ENCODE results near the gene ENPP1. TPM values are rescaled to one million over a fixed set of nuclear protein-coding genes. Genes with fewer than 3 reads are reported as not detected.

ENPP1 gene
- total RNA-seq, 3 donors from 2014 or later (not counting 1 experiment from before 2014, with no cell fraction given) = 0.45 to 0.85 (median 0.83) TPM

- Mint-ChIP-seq H3K4me1 (no peaks in the 10 kb centered on the region), H3K9me3 (peaks cover 0 to 2% of the 10 kb centered on the region in 2 donors), H3K4me3 (no peak overlapping the region), H3K36me3 (no peaks in the 10 kb centered on the region), H3K27ac (no peak overlapping the region), H3K27me3 (ENCODE audit: low read depth in 2 of 2) (peaks cover 8 to 22% of the 10 kb centered on the region in 2 donors)
- Histone ChIP-seq H3K36me3 (ENCODE audit: control insufficient read depth, insufficient read depth, low read length) (no peaks in the 10 kb centered on the region), H3K4me1 (ENCODE audit: control insufficient read depth, insufficient read depth, low read length) (no peaks in the 10 kb centered on the region), H3K9me3 (ENCODE audit: control insufficient read depth, insufficient read depth, low read length) (no peaks in the 10 kb centered on the region), H3K27ac (ENCODE audit: low read length) (no peak overlapping the region), H3K27me3 (ENCODE audit: control insufficient read depth, insufficient read depth, low read length) (peaks cover 4% of the 10 kb centered on the region), H3K4me3 (ENCODE audit: low read length) (no peak overlapping the region)
- ATAC-seq (no peak), DNase-seq (no peak)
- WGBS (ENCODE audit: insufficient coverage) = 43% methylated on average over 1 of the region's 1 CpG
- intact Hi-C loops (cut with micrococcal nuclease) = no loop called here
- TF ChIP-seq CTCF (IDR thresholded peaks at IDR 0.05) = no peak
Observed at GRCh38 chr6:131825946-131826345, 18.1 kb downstream of the ENPP1 start.

- Histone ChIP-seq H3K4me3 (ENCODE audit: low read length) (no peak overlapping the region), H3K9me3 (ENCODE audit: control insufficient read depth, insufficient read depth, low read length) (no peaks in the 10 kb centered on the region), H3K36me3 (ENCODE audit: control insufficient read depth, insufficient read depth, low read length) (no peaks in the 10 kb centered on the region), H3K27ac (ENCODE audit: low read length) (no peak overlapping the region), H3K4me1 (ENCODE audit: control insufficient read depth, insufficient read depth, low read length) (no peaks in the 10 kb centered on the region), H3K27me3 (ENCODE audit: control insufficient read depth, insufficient read depth, low read length) (no peaks in the 10 kb centered on the region)
- DNase-seq (no peak), ATAC-seq (no peak)
- H3K27me3 Mint-ChIP-seq (ENCODE audit: low read depth in 2 of 2) = peaks cover 3 to 37% of the 10 kb centered on the region in 2 donors
- no peak for TF ChIP-seq CTCF (IDR thresholded peaks at IDR 0.05)
- no peak overlapping the region for H3K4me3 Mint-ChIP-seq
- intact Hi-C loops (cut with micrococcal nuclease) = no loop called here
- 92% methylated on average over 6 of the region's 7 CpGs for whole genome bisulfite sequencing (ENCODE audit: insufficient coverage)
- H3K27ac Mint-ChIP-seq = no peak overlapping the region
- H3K36me3 Mint-ChIP-seq = no peaks in the 10 kb centered on the region
- no peaks in the 10 kb centered on the region for H3K9me3 Mint-ChIP-seq
- H3K4me1 Mint-ChIP-seq = no peaks in the 10 kb centered on the region
Observed at GRCh38 chr6:131828080-131828479, 20.3 kb downstream of the ENPP1 start.

GRCh38 chr6:131828951-131829350 is 21.1 kb downstream of the ENPP1 start:
- Mint-ChIP-seq H3K4me3 (no peak overlapping the region), H3K27ac (no peak overlapping the region), H3K27me3 (ENCODE audit: low read depth in 2 of 2) (peaks cover 7 to 42% of the 10 kb centered on the region in 2 donors), H3K36me3 (no peaks in the 10 kb centered on the region), H3K9me3 (no peaks in the 10 kb centered on the region), H3K4me1 (no peaks in the 10 kb centered on the region)
- WGBS (ENCODE audit: insufficient coverage) = 80% methylated on average over 1 of the region's 2 CpGs
- no peak for TF ChIP-seq CTCF (IDR thresholded peaks at IDR 0.05)
- Histone ChIP-seq H3K9me3 (ENCODE audit: control insufficient read depth, insufficient read depth, low read length) (no peaks in the 10 kb centered on the region), H3K36me3 (ENCODE audit: control insufficient read depth, insufficient read depth, low read length) (no peaks in the 10 kb centered on the region), H3K4me3 (ENCODE audit: low read length) (no peak overlapping the region), H3K27me3 (ENCODE audit: control insufficient read depth, insufficient read depth, low read length) (no peaks in the 10 kb centered on the region), H3K27ac (ENCODE audit: low read length) (no peak overlapping the region), H3K4me1 (ENCODE audit: control insufficient read depth, insufficient read depth, low read length) (no peaks in the 10 kb centered on the region)
- DNase-seq (no peak), ATAC-seq (no peak)
- intact Hi-C loops (cut with micrococcal nuclease) = no loop called here

GRCh38 chr6:131831392-131831791 is 23.6 kb downstream of the ENPP1 start:
- no peak overlapping the region for H3K4me3 Mint-ChIP-seq
- Histone ChIP-seq H3K4me3 (ENCODE audit: low read length) (no peak overlapping the region), H3K27me3 (ENCODE audit: control insufficient read depth, insufficient read depth, low read length) (no peaks in the 10 kb centered on the region), H3K27ac (ENCODE audit: low read length) (no peak overlapping the region), H3K4me1 (ENCODE audit: control insufficient read depth, insufficient read depth, low read length) (no peaks in the 10 kb centered on the region), H3K36me3 (ENCODE audit: control insufficient read depth, insufficient read depth, low read length) (no peaks in the 10 kb centered on the region), H3K9me3 (ENCODE audit: control insufficient read depth, insufficient read depth, low read length) (no peaks in the 10 kb centered on the region)
- no peak for TF ChIP-seq CTCF (IDR thresholded peaks at IDR 0.05)
- ATAC-seq (no peak), DNase-seq (no peak)
- intact Hi-C loops (cut with micrococcal nuclease) = no loop called here
- WGBS (ENCODE audit: insufficient coverage) = 67% methylated on average over 4 of the region's 4 CpGs
- no peak overlapping the region for H3K27ac Mint-ChIP-seq
- H3K36me3 Mint-ChIP-seq = no peaks in the 10 kb centered on the region
- H3K9me3 Mint-ChIP-seq = no peaks in the 10 kb centered on the region
- peaks cover 7 to 45% of the 10 kb centered on the region in 2 donors for H3K27me3 Mint-ChIP-seq (ENCODE audit: low read depth in 2 of 2)
- no peaks in the 10 kb centered on the region for H3K4me1 Mint-ChIP-seq

Measured in natural killer cell (primary cell).